Measurements from ENCODE around the gene DDIT4.

Gene DDIT4

GRCh38 chr10:72240371-72240770, 33.4 kb upstream of the DDIT4 start:
- Histone ChIP-seq H3K36me3 (peaks cover 2% of the 10 kb centered on the region; the same call in 1 of the 2 replicates), H3K4me1 (peaks cover 15% of the 10 kb centered on the region), H3K4me3 (ENCODE audit: low read depth, low read length) (no peak overlapping the region), H3K9me3 (no peaks in the 10 kb centered on the region), H3K27me3 (no peaks in the 10 kb centered on the region)
- DNase-seq: no peak
- TF ChIP-seq CTCF (IDR thresholded peaks at IDR 0.05; ENCODE audit: low read depth, low read length): no peak

DNA sequence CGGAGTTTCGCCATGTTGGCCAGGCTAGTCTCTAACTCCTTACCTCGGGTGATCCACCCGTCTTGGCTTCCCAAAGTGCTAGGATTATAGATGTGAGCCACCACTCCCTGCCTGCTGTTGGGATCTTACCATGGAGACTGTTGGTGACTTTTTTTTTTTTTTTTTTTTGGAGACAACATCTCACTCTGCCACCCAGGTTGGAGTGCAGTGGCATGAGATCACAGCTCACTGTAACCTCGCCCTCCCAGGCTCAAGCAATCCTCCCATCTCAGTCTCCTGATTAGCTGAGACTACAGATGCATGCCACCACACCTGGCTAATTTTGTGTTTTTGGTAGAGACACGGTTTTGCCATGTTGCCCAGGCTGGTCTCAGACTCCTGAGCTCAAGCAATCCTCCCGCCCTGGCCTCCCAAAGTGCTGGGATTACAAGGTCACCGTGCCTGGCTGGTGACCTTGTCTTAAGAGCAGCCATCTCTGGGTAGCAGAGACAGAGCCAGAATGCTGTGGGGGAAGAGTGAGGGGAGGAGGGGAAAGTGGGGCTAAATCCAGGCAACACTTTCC, 32.0 kb upstream of the DDIT4 start:
- TF ChIP-seq CTCF (IDR thresholded peaks at IDR 0.05; ENCODE audit: low read depth, low read length): no peak
- Histone ChIP-seq H3K27me3 (no peaks in the 10 kb centered on the region), H3K4me3 (ENCODE audit: low read depth, low read length) (no peak overlapping the region), H3K36me3 (no peaks in the 10 kb centered on the region), H3K9me3 (no peaks in the 10 kb centered on the region), H3K4me1 (peaks cover 15% of the 10 kb centered on the region)
- DNase-seq: no peak

GRCh38 chr10:72242675-72243074, 31.0 kb upstream of the DDIT4 start:
- no peak for DNase-seq
- peaks cover 15% of the 10 kb centered on the region for H3K4me1 ChIP-seq

GRCh38 chr10:72243822-72244437, 29.8 kb upstream of the DDIT4 start:
- Histone ChIP-seq H3K36me3 (no peaks in the 10 kb centered on the region), H3K27me3 (no peaks in the 10 kb centered on the region), H3K4me3 (ENCODE audit: low read depth, low read length) (no peak overlapping the region), H3K9me3 (no peaks in the 10 kb centered on the region), H3K4me1 (peaks cover 20% of the 10 kb centered on the region)
- no peak for DNase-seq
- TF ChIP-seq CTCF (IDR thresholded peaks at IDR 0.05; ENCODE audit: low read depth, low read length): peak; percentile 32; the same call in 1 of the 2 replicates

More at GRCh38 chr10:72242675-72243074, 31.0 kb upstream of the DDIT4 start:
- Histone ChIP-seq H3K27me3 (no peaks in the 10 kb centered on the region), H3K4me3 (ENCODE audit: low read depth, low read length) (no peak overlapping the region), H3K36me3 (no peaks in the 10 kb centered on the region), H3K9me3 (no peaks in the 10 kb centered on the region)
- no peak for TF ChIP-seq CTCF (IDR thresholded peaks at IDR 0.05; ENCODE audit: low read depth, low read length)

- Histone ChIP-seq H3K4me1 (peaks cover 21% of the 10 kb centered on the region), H3K4me3 (ENCODE audit: low read depth, low read length) (no peak overlapping the region), H3K36me3 (no peaks in the 10 kb centered on the region), H3K27me3 (no peaks in the 10 kb centered on the region), H3K9me3 (no peaks in the 10 kb centered on the region)
- TF ChIP-seq CTCF (IDR thresholded peaks at IDR 0.05; ENCODE audit: low read depth, low read length): no peak
- DNase-seq: no peak
Measured at GRCh38 chr10:72244573-72245038, 29.1 kb upstream of the DDIT4 start.

- H3K4me1 ChIP-seq: peaks cover 21% of the 10 kb centered on the region
- no peaks in the 10 kb centered on the region for H3K27me3 ChIP-seq
- TF ChIP-seq CTCF (IDR thresholded peaks at IDR 0.05; ENCODE audit: low read depth, low read length): no peak
- DNase-seq: no peak
- no peaks in the 10 kb centered on the region for H3K9me3 ChIP-seq
- H3K4me3 ChIP-seq (ENCODE audit: low read depth, low read length): no peak overlapping the region
- H3K36me3 ChIP-seq: no peaks in the 10 kb centered on the region
Measured at GRCh38 chr10:72245949-72246525, 27.7 kb upstream of the DDIT4 start.

Data from BE2C (cell line).